NCI-H69 (cell line): ENCODE results near the gene TPX2.

Source experiments
- DNase-seq: peaks from one replicate; lab custom pipeline; 2025; lab: John Stamatoyannopoulos, UW

Gene TPX2

GRCh38 chr20:31760519-31761240 is 21.6 kb downstream of the TPX2 start:
- DNase-seq = no peak

- DNase-seq = no peak
Observed at GRCh38 chr20:31764641-31765305, 25.7 kb downstream of the TPX2 start.

DNA sequence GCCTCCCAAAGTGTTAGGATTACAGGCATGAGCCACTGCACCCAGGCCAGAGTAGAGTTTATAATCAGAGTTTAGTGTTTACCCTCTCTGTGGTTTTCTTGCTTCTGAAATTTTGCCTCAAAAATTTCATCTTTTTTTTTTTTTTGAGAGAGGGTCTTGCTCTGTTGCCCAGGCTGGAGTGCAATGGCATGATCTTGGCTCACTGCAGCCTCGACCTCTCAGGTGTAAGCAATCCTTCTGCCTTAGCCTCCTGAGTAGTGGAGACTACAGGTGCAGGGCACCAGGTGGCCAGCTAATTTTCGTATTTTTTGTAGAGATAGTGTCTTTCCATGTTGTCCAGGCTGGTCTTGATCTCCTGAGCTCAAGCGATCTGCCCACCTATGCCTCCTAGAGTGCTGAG is 28.7 kb downstream of the TPX2 start:
- DNase-seq = no peak

- DNase-seq = no peak
Observed at GRCh38 chr20:31769681-31770080, 30.6 kb downstream of the TPX2 start.

DNA sequence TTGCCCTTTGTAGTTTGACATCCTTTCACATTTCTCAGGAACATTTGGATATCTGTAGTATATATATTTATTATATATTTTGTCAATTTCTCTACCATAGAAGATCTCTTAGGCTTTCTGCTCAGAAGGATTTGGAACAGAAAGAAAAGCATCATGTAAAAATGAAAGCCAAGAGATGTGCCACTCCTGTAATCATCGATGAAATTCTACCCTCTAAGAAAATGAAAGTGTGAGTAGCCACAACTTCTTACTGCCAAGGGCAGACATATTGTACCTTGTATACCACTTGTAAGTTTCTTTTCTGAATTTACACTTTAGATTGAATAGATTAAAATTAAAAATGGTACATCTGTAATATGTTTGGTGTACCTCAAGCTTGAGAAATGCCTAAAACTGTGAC is 31.2 kb downstream of the TPX2 start:
- DNase-seq = no peak

DNA sequence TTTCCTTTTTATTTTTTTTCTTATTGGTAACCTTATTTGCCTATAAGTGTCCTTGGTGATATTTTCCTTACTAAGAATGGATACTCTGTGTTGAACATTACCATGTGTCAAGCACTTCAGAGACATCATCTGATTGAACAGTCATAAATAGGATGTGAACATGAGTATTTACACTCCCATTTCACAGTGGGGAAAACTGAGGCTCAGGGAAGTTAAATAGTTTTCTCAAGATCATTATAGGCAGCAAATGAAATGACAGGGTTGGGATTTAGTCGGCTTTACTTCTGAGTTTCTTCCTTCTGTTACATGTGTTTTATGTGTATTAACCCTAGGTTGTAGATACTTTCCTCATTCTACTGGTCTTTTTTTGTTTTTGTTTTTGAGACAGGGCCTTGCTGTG is 35.3 kb downstream of the TPX2 start:
- DNase-seq = no peak

GRCh38 chr20:31780839-31781238 is 41.7 kb downstream of the TPX2 start:
- DNase-seq = no peak

GRCh38 chr20:31781945-31782344 is 42.9 kb downstream of the TPX2 start:
- no peak for DNase-seq

DNA sequence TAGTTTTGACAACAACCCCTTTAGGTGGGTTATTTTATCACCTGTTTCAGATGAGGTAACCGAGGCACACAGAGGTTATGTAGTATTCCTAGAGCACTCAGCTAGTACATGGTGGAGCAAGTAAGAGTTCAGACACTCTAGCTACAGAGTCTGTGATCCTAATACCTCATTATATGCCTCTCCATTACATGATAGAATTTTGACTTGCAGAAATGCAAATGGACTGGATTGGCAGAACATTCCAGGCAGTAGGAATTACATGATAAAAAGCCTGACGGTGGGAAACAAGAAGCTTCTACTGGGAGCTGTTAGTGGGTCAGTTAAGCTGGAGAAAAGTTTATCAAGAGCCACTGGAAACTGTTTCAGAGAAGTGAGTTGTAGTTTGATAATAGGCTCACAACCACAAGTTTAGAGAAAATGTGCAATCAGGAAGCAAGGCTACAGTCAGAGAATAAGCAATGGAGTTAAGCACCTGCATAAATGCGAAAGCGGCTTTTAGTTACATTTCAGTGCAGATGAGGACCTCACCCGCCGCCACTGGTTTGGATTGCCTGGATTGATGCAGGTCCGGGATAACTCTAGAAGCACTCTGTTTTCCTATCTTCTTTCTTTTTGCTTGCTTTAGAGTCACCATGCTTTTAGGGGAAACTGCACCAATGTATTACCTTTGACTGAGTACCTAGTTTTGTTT is 45.4 kb downstream of the TPX2 start:
- DNase-seq = no peak

- DNase-seq = no peak
Observed at GRCh38 chr20:31785089-31785488, 46.0 kb downstream of the TPX2 start.

- DNase-seq = no peak
Observed at GRCh38 chr20:31788578-31788977, 49.5 kb downstream of the TPX2 start.

DNA sequence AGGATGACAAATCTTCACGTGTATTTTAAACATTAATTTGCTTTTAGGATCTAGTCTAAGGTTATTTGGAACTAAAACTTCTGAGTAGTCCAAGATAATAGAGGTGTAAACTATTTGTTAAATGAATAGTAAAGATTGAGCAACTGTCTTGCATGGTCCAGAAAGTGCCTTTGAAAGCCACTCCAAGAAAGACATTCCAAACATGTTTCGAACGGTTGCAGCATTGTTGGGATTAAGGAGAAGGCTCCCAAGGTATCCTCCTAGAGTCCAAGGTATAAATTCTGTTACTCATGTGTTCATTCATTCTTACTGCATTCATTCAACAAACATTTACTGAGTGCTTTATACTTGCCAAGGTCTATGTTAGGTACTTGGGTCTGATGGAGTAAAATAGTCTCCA is 51.3 kb downstream of the TPX2 start:
- no peak for DNase-seq

DNA sequence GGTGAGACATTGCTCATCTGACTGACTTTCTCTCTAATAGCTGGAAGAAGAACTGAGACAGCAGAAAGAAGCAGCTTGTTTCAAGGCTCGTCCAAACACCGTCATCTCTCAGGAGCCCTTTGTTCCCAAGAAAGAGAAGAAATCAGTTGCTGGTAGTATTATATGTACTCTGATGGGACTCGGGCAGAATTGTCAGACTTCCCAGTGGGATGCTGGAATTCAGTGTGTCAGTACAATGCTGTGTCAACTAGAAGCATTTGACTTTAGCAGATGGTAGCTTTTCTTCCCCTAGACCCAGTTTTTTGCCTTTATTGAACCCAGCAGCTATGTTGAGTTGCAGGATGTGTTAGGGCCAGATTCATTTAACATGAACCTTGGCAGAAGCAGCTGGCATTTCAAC is 58.3 kb downstream of the TPX2 start:
- DNase-seq = no peak

- DNase-seq = no peak
Observed at GRCh38 chr20:31801508-31801907, 62.4 kb downstream of the TPX2 start.

- no peak for DNase-seq
Observed at GRCh38 chr20:31803552-31804291, 64.6 kb downstream of the TPX2 start.

GRCh38 chr20:31806564-31807355 is 67.7 kb downstream of the TPX2 start:
- DNase-seq = no peak

DNA sequence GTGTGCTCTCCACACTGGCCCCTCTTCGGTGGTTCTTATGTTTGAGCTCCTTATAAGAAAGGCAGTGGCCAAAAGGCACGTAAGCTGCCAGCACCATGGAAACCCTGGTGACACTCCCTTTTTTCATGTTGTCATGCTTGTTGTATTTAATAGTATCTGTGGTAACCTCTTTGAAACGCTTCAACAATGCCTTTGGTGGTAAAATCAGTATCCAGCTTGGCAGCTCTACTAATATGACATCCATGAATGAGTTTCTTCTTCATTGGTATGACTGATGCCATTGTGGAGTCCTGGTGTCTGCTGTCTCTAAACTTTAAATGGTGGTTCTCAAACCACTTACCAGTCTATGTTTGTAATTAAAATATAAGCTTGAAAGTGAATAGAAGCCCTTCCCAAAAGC is 69.4 kb downstream of the TPX2 start:
- no peak for DNase-seq

DNA sequence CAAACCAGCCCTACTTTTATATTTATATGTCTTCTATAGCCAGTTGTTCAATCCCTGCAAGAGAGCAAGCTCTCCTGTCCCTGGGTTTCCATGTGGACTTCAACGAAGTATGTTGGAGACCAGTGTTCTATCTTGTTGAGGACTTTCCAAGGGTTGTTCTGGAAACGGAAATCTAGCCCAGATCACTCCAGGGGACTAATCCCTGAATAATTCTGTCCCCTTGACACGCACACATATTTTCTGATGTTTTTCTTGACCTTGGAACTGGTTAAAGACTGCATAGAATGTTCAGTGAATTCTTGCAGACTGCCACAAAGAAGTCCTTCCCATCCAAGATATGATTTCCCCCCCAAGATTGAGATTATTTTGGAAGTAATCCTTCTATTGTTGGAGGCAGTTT is 70.6 kb downstream of the TPX2 start:
- DNase-seq = no peak

- no peak for DNase-seq
Observed at GRCh38 chr20:31811198-31811597, 72.1 kb downstream of the TPX2 start.

DNA sequence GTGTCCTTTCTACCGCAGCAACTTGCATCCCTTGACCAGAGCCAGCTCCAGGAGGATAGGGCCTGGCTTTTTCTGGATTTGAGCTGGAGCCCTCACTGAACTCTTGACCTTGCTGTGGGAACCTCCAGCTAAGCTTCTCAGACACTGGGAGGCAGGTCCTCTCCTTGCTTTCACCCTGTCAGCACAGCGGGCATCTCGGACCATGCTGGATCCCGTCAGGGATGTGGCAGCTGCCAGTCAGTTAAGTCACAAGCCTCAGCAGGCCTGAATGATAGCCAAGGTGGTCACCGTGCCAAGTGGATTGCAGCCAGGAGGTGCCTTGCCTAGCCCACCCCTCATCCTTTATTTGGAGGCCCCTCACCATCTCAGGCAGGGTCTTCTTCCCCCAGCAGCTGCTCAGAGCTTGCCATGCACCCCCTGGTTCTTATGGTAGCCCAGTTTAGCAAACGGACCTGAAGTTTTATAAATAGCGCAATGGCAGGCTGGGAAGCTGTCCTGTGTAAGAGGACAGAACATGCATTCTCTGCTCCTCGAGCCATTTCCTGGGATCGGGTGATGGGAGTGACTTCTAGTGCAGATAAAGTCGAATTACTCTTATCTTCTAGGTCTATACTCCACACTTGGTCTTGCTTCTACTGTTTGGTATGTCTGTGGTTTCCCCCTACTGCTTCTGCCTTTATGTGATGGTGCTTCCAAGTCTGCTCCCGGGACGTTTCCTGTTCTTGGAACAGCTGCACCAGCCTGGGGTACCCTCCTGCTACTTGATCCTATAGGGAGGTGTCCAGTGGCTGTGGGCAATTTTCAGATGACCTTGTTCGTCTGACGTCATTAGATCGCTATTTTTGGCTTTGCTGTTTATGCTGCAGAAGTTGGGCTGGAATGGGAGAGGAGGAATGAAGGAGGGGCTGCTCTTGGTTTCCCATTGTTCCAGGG is 73.0 kb downstream of the TPX2 start:
- DNase-seq = no peak

GRCh38 chr20:31813611-31814010 is 74.5 kb downstream of the TPX2 start:
- no peak for DNase-seq
